Measurements from ENCODE around the gene ZYG11B.

DNA sequence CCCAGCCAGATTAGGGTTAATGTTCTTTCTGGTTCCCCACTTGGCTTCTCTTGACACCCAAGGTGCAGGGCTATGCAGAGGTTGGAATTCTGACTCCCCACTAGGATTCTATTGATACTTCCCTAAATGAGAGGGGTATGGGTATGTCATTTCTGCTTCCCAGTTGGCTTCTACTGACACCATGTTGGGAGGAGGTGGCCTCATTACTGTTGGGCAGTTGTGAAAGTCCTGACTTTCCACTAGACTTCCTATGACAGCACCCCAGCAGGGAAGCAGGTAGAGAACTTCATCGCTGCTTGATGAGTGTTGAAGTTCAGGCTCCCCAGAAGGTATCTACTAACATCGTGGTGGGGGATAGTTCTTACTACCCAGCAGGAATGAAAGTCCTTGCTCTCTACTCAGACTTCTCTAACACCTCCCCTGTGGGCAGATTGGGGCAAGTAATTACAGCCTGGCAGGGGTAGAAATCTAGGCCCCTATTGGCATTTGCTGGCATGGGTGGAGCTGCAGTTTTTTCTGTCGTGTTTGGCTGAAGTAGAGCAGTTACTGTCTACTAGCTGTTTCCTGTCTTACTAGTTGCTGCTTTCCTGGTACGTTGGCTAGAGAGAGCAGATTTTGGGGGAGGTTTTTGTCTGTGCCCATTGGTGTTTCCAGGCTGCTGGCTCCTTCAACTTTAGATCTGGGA is 41.5 kb downstream of the ZYG11B start:
- TF ChIP-seq POLR2A (IDR thresholded peaks at IDR 0.05; ENCODE audit: low read depth, low read length) (no peak), POLR2AphosphoS5 (IDR thresholded peaks at IDR 0.05; ENCODE audit: low read depth, low read length) (no peak)
